GM12878 (cell line): Measurements from ENCODE around the gene CANX. TPM values are rescaled to one million over a fixed set of nuclear protein-coding genes. Genes with fewer than 3 reads are reported as not detected.

ENCODE experiments used
- ATAC-seq: fragments of 200-7000 bp; cut with Tn5 transposase; 3 replicates; pipeline ENCODE4 v1.9.1; 2020; ENCODE audit warnings: mild to moderate bottlenecking, moderate library complexity
- BruUV-seq: library from RNA; stranded (reverse); fragments of 400-500 nt; replicated peaks from 2 replicates; lab custom pipeline; 2021; lab: Mats Ljungman, UMichigan
- CTCF ChIA-PET: fragments of 300-600 bp; sonication (Branson Sonifier 250); formaldehyde crosslinking; extraction: SDS; loops from one replicate; lab custom pipeline; 2021; ENCODE audit warnings: inconsistent platforms; lab: Yijun Ruan, JAX
- POLR2A ChIA-PET: fragments of 350-600 bp; formaldehyde crosslinking; extraction: SDS; loops from one replicate; lab custom pipeline; 2021; ENCODE audit warnings: inconsistent platforms; lab: Charles Lee
- RAD21 ChIA-PET: fragments of 300-600 bp; sonication (Branson Sonifier 250); formaldehyde crosslinking; loops from one replicate; lab custom pipeline; 2023; ENCODE audit warnings: antibody characterized with exemption; ENCODE audit not compliant: unreplicated experiment; lab: Charles Lee
- SMC1A ChIA-PET: fragments of 300-600 bp; sonication (Branson Sonifier 250); formaldehyde crosslinking; loops from one replicate; lab custom pipeline; 2023; ENCODE audit not compliant: unreplicated experiment, uncharacterized antibody; lab: Charles Lee
- DNase-seq: peaks from one replicate; pipeline ENCODE4 v3.0.0-alpha.2; 2011; ENCODE audit warnings: low read depth, low spot score
- FAIRE-seq: peaks from 3 replicates; lab custom pipeline; 2011; peaks lifted over from hg19 to GRCh38; lab: Jason Lieb, UNC
- H2AFZ ChIP-seq: 2 replicates; pipeline ENCODE4 v1.6.0; 2011; ENCODE audit warnings: low read depth, low read length, control low read depth; ENCODE audit not compliant: control insufficient read depth
- H3K27ac ChIP-seq: 2 replicates; pipeline ENCODE4 v1.5.1; 2011; ENCODE audit warnings: control low read depth; ENCODE audit not compliant: control insufficient read depth, insufficient read depth
- H3K27me3 ChIP-seq, 2 experiments: replicated peaks in 1 of 2; 2 replicates each; pipeline versions ENCODE4 v1.6.0 to v1.6.1; 2011; ENCODE audit warnings: low read length in 1 of 2; ENCODE audit not compliant: control insufficient read depth in 2 of 2, insufficient read depth in 2 of 2
- H3K36me3 ChIP-seq, 2 experiments: 2 replicates each; pipeline ENCODE4 v1.5.1; 2011; ENCODE audit warnings: low read length in 1 of 2; ENCODE audit not compliant: control insufficient read depth in 2 of 2, insufficient read depth in 2 of 2
- H3K4me1 ChIP-seq: 2 replicates; pipeline ENCODE4 v1.6.1; 2011; ENCODE audit warnings: mild to moderate bottlenecking, low read length, moderate library complexity, mixed read lengths; ENCODE audit not compliant: control insufficient read depth, insufficient read depth
- H3K4me2 ChIP-seq: 2 replicates; pipeline ENCODE4 v1.6.0; 2011; ENCODE audit warnings: control low read depth; ENCODE audit not compliant: control insufficient read depth, insufficient read depth
- H3K4me3 ChIP-seq: fragments of 200-600 bp; sonication (generic); 2 replicates; pipeline ENCODE4 v1.5.1; 2016
- H3K79me2 ChIP-seq: 2 replicates; pipeline ENCODE4 v1.6.0; 2011; ENCODE audit warnings: low read length; ENCODE audit not compliant: control insufficient read depth, insufficient read depth
- H3K9ac ChIP-seq: 2 replicates; pipeline ENCODE4 v1.8.0; 2011; ENCODE audit warnings: low read length, control low read depth, mixed read lengths; ENCODE audit not compliant: control insufficient read depth, insufficient read depth
- H3K9me3 ChIP-seq: replicated peaks from 3 replicates; pipeline ENCODE4 v1.5.1; 2011; ENCODE audit warnings: mild to moderate bottlenecking, low read length; ENCODE audit not compliant: control insufficient read depth, insufficient read depth
- H4K20me1 ChIP-seq: 2 replicates; pipeline ENCODE4 v1.6.0; 2011; ENCODE audit not compliant: control insufficient read depth, insufficient read depth
- ASH2L ChIP-seq: fragments of 300-600, 200-600 bp; sonication (generic); IDR thresholded peaks from 2 replicates; pipeline ENCODE4 v1.6.1; 2017; ENCODE audit warnings: low read depth, mild to moderate bottlenecking, borderline replicate concordance
- EP300 ChIP-seq, 2 experiments: fragments of 150-350 bp in 1 of 2; IDR thresholded peaks; 2 replicates each; pipeline ENCODE4 v1.6.1; 2011 to 2012; ENCODE audit warnings: low read depth in 2 of 2, low read length in 2 of 2, borderline replicate concordance in 1 of 2, improper control_type of control experiment in 1 of 2, inconsistent platforms in 1 of 2; ENCODE audit not compliant: control insufficient read depth in 1 of 2
- HCFC1 ChIP-seq: fragments of 150-350 bp; IDR thresholded peaks from 2 replicates; pipeline ENCODE4 v1.6.1; 2014; ENCODE audit warnings: low read length
- NR2C1 ChIP-seq: fragments of 450-650 bp; IDR thresholded peaks from 2 replicates; pipeline ENCODE4 v1.6.1; 2017; ENCODE audit warnings: antibody characterized with exemption, mild to moderate bottlenecking, moderate library complexity
- RB1 ChIP-seq: fragments of 450-650 bp; formaldehyde crosslinking; IDR thresholded peaks from 2 replicates; pipeline ENCODE4 v1.6.1; 2017; ENCODE audit warnings: mild to moderate bottlenecking, borderline replicate concordance
- RBBP5 ChIP-seq: fragments of 200-600 bp; sonication (generic); conservative IDR thresholded peaks from 2 replicates; pipeline ENCODE4 v1.6.1; 2016
- RCOR1 ChIP-seq: conservative IDR thresholded peaks from 2 replicates; pipeline ENCODE4 v1.6.1; 2012; ENCODE audit warnings: low read depth, low read length, improper control_type of control experiment
- SMAD5 ChIP-seq: IDR thresholded peaks from 2 replicates; pipeline ENCODE4 v1.6.1; 2016; ENCODE audit warnings: antibody characterized with exemption, low read depth
- SP1 ChIP-seq: IDR thresholded peaks from one replicate; pipeline ENCODE4 v1.6.1; 2011; ENCODE audit warnings: low read depth, low read length
- SREBF2 ChIP-seq: IDR thresholded peaks from 2 replicates; pipeline ENCODE4 v1.6.1; 2012; ENCODE audit warnings: mild to moderate bottlenecking, low read length
- SUZ12 ChIP-seq: fragments of 200-600 bp; sonication (generic); IDR thresholded peaks from one replicate; pipeline ENCODE4 v1.6.1; 2018; ENCODE audit warnings: antibody characterized with exemption, mild to moderate bottlenecking; ENCODE audit not compliant: unreplicated experiment
- ZNF592 ChIP-seq: fragments of 450-650 bp; IDR thresholded peaks from 2 replicates; pipeline ENCODE4 v1.6.1; 2017; ENCODE audit warnings: mild to moderate bottlenecking, moderate library complexity
- ZNF622 ChIP-seq: fragments of 450-650 bp; IDR thresholded peaks from 2 replicates; pipeline ENCODE4 v1.6.1; 2017; ENCODE audit warnings: mild to moderate bottlenecking, inconsistent platforms
- ZNF687 ChIP-seq: fragments of 450-650 bp; IDR thresholded peaks from 2 replicates; pipeline ENCODE4 v1.6.1; 2017; ENCODE audit warnings: mild to moderate bottlenecking, moderate library complexity
- WGBS: methylation state at CpG from one replicate; pipeline ENCODE4 v1.1.6; 2016; ENCODE audit warnings: low lambda C conversion rate; ENCODE audit not compliant: insufficient replicate concordance, insufficient coverage; ENCODE audit errors: missing lambda C conversion rate; 5-methylcytosine and 5-hydroxymethylcytosine counted together
- in situ Hi-C: fragments of 300-500 bp; cut with MboI; formaldehyde crosslinking; loops from 9 replicates; pipeline ENCODE4 v1.14.3; 2018; ENCODE audit warnings: mixed read lengths
- intact Hi-C: fragments of 100-400 bp; cut with micrococcal nuclease; formaldehyde crosslinking; loops from one replicate; pipeline ENCODE4 v1.14.2; 2022; ENCODE audit not compliant: unreplicated experiment
- polyA plus RNA-seq, 11 experiments: library from polyadenylated mRNA; depleted of rRNA in 4 of 11; unstranded in 6 of 11; stranded (reverse) in 5 of 11; fragments of >200 nt; fragmentation: Nextera tagmentation in 4 of 11; fragmentation: Illumina TruSeq in 1 of 11; extraction: Ambion mirVana in 4 of 11; extraction: Trizol in 1 of 11; gene quantifications; 1 replicate in 1 of 11; 2 replicates in 10 of 11; pipeline versions ENCODE4 v1.2.1 to v1.2.3, GENCODE V29; 2011 to 2016; ENCODE audit warnings: inconsistent platforms in 2 of 11, missing spikeins in 2 of 11, low read depth in 1 of 11
- total RNA-seq, 4 experiments: library from RNA; depleted of rRNA in 3 of 4; stranded (reverse); fragments of >200 nt in 3 of 4; fragmentation: Illumina TruSeq in 1 of 4; extraction: Trizol in 1 of 4; gene quantifications; 2 replicates each; pipeline versions ENCODE4 v1.2.1 to v1.2.3, GENCODE V29; 2013 to 2021

Gene CANX
- total and polyA plus RNA-seq, 10 of the 15 experiments (the other 5 are each of a cell fraction or from before 2014, with no cell fraction given) = 78.2 to 602 (median 412) TPM

- Histone ChIP-seq H3K4me1 (peaks cover 11% of the 10 kb centered on the region), H3K4me2 (peak overlapping the region; percentile 78), H3K27me3 (no peaks in the 10 kb centered on the region), H3K36me3 (no peaks in the 10 kb centered on the region), H4K20me1 (no peaks in the 10 kb centered on the region), H3K27ac (peak overlapping the region; percentile 83), H3K79me2 (peaks cover 32% of the 10 kb centered on the region), H3K9ac (peak overlapping the region; percentile 92), H2AFZ (peak overlapping the region; percentile 98), H3K4me3 (peak overlapping the region; percentile 76), H3K9me3 (no peaks in the 10 kb centered on the region)
- ATAC-seq = peak; percentile 83
- DNase-seq = no peak
- POLR2A ChIA-PET = interaction anchor here (0.6 to 2.3 kb wide), 8 partner anchors 14 to 1053 kb away, joined by 3 to 14 read pairs (median 5); partner anchors contain the start of genes HNRNPH1 and MAML1
- WGBS = 14% methylated on average over 41 of the region's 41 CpGs
- CTCF ChIA-PET = interaction anchor here (0.6 to 4.8 kb wide), 15 partner anchors 8 to 1299 kb away, joined by 3 to 24 read pairs (median 5); partner anchors contain the start of gene MAML1
- in situ Hi-C loops = no loop called here
- intact Hi-C loops = loop anchor here (5.0 kb wide), 1 partner anchor 127 kb away; the partner anchor contains the start of gene RUFY1
- TSS peak; percentile 82 for BruUV-seq
- RAD21 ChIA-PET = interaction anchor here (1.2 to 1.9 kb wide), 5 partner anchors 12 to 115 kb away, joined by 3 to 11 read pairs (median 5); partner anchors contain the start of genes HNRNPH1 and LTC4S
- SMC1A ChIA-PET = interaction anchor here (0.9 to 3.3 kb wide), 5 partner anchors 10 to 61 kb away, joined by 3 to 15 read pairs (median 4); partner anchors contain the start of genes HNRNPH1 and MAML1
- FAIRE-seq = peak; percentile 64
- TF ChIP-seq SP1 = no peak
- TF ChIP-seq ZNF622 = no peak
- no peak for TF ChIP-seq SUZ12
- no peak for TF ChIP-seq RCOR1
- TF ChIP-seq HCFC1 = peak; percentile 15; the same call in 1 of the 2 replicates
- no peak for TF ChIP-seq SREBF2
- peak; percentile 80 for TF ChIP-seq ZNF592
- TF ChIP-seq RBBP5 = no peak
- peak; percentile 100 for TF ChIP-seq ZNF687
- no peak for TF ChIP-seq NR2C1
- TF ChIP-seq ASH2L = no peak
- no peak for TF ChIP-seq EP300 (IDR thresholded peaks at IDR 0.05; ENCODE audit: borderline replicate concordance in 1 of 2, control insufficient read depth in 1 of 2, low read depth in 2 of 2, low read length in 2 of 2)
- 0 out of 2 replicates have a peak, but pooled peaks have one; percentile 24 for TF ChIP-seq RB1
- no peak for TF ChIP-seq SMAD5
Observed at GRCh38 chr5:179679014-179679674, 19.6 kb upstream of the CANX start.
